ENCODE measurements around the gene RGS3.

The RGS3 gene

GRCh38 chr9:113572076-113572861 is 108.7 kb downstream of the RGS3 start:
- DNase-seq (ENCODE audit: low read depth): no peak

DNA sequence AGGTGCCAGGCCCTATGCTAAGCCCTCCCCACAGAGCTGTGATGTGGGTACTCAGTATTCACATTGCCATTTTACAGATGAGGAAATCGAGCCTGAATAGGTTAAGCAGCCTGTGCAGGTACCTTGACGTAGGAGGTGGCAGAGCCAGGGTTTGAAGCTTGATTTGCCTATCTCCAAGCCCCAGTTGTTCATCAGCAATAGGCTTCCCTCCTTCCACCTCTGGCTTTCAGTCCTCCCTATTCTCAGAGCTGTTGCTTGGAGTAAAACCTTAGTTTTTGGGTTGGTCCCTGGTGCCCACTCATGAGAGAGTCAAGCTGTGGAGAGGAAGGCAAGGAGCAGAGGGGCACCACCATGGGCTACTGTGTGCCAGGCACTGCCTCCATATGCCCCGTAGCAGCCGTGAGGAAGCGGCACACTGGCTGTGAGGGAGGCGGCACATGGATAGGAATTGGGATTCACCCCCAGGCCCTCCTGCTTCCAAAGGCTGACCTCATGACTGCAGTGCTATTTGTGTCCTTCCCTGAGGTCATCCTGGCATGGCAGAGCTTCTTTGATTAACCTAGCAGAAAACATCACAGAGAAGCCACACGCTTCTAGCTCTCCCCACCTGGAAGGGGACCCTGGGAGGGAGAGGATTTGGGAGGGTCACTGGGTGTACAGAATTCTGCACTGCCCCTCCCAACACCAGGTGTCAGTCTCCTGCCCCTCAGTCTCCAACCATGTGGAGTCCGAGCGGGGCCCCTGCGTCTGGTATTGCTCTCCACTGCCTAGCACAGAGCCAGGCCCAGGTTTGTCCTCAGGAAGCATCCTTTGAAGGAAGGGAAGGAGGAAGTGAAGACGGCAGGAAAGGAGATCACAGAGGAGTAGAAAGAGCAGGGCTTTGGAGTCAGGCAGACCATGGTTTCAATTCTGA is 109.8 kb downstream of the RGS3 start:
- no peak for DNase-seq (ENCODE audit: low read depth)

DNA sequence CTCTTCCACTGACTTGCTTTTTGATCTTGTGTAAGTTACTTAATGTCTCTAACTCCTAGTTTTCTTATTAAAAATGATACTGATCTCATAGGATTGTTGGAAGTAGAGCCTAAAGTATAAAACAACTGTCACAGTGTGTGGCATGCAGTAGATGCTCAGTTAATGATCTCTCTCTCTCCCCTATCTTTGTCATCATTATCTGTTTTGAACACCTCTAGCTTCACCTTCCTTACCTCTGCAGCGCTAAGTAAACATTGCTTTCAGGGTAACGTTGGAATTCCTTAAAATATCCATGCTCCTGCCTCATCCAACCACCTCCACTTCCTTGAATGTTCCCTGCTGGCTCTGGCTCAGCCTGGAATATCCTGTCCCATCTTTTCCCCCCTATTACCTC is 110.4 kb downstream of the RGS3 start:
- no peak for DNase-seq (ENCODE audit: low read depth)

DNA sequence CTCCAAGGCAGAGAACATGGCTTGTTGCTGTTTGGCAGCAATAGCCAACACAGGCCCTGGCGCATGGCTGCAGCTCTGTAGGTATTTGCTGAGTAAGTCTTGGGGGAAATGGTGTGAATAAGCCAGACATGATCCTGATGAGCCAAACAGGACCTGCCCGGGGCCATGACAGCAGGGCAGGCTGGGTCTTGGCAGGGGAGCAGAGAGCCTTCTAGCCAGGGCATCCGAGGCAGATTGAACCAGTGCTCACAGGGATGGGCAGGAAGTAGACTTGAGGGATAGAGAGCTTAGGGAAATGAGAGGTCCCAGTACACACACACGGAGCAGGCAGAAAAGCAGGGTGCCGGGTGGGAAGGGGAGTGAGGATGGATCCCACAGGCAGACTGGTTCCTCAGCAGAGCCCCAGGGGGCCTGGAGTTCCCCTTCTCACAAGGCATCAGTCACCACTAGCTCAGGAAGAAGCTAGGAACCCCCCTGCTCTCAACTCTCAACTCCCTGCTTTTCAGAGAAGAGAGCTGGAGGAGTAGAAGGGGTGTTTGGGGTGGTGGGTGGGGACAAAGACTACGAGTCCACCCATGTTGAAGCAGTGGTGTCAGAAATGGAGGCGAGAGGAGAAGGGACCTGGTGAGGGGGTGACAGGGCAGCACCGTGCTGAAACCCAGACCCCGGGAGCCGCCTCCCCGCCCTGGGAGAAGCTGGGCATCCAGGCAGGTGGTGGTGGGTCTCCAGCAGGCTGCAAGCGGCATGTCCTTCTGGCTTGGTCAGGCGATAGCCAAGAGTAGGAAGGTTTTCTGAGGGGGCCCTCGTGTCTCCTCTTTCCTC is 111.1 kb downstream of the RGS3 start:
- DNase-seq (ENCODE audit: low read depth): no peak

GRCh38 chr9:113577525-113578261 is 114.2 kb downstream of the RGS3 start:
- no peak for DNase-seq (ENCODE audit: low read depth)

DNA sequence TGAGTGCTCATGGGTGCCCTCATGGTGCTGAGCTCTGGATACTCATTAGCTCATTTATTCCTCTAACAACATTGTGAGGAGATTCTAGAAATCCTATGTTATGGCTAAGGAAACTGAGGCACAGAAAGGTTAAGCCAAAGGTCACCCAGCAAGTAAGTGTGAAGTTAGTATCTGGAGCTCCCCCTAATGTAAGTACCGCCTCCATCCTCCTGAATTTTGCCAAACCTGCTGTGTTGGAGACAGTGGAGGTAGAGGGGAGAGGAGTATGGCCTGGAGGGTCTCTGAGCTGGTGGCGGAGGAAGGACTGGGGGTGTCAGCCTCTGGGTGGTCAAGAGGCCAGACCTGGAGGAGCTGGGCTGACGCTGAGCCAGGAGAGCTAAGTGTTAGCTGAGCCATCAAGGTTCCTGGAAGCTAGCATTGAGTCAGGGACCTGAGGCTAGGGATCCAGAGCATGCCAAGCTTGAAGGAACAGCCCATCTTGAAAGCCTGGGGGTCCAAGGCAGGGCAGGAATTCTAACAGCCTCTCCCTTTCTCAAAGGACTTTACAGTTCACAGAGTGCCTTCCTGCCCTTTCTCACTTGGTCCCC is 114.8 kb downstream of the RGS3 start:
- no peak for DNase-seq (ENCODE audit: low read depth)

- peak; percentile 68 for DNase-seq (ENCODE audit: low read depth)
These were observed 115.4 kb downstream of the RGS3 start for GRCh38 chr9:113578882-113579282.

GRCh38 chr9:113579283-113580040 is 115.9 kb downstream of the RGS3 start:
- DNase-seq (ENCODE audit: low read depth): no peak

GRCh38 chr9:113580041-113580953 is 116.8 kb downstream of the RGS3 start:
- no peak for DNase-seq (ENCODE audit: low read depth)

- no peak for DNase-seq (ENCODE audit: low read depth)
These were observed 117.4 kb downstream of the RGS3 start for GRCh38 chr9:113580954-113581311.

GRCh38 chr9:113581865-113582697 is 118.6 kb downstream of the RGS3 start:
- peak; percentile 54 for DNase-seq (ENCODE audit: low read depth)

- no peak for DNase-seq (ENCODE audit: low read depth)
These were observed 119.2 kb downstream of the RGS3 start for GRCh38 chr9:113582698-113583200.

DNA sequence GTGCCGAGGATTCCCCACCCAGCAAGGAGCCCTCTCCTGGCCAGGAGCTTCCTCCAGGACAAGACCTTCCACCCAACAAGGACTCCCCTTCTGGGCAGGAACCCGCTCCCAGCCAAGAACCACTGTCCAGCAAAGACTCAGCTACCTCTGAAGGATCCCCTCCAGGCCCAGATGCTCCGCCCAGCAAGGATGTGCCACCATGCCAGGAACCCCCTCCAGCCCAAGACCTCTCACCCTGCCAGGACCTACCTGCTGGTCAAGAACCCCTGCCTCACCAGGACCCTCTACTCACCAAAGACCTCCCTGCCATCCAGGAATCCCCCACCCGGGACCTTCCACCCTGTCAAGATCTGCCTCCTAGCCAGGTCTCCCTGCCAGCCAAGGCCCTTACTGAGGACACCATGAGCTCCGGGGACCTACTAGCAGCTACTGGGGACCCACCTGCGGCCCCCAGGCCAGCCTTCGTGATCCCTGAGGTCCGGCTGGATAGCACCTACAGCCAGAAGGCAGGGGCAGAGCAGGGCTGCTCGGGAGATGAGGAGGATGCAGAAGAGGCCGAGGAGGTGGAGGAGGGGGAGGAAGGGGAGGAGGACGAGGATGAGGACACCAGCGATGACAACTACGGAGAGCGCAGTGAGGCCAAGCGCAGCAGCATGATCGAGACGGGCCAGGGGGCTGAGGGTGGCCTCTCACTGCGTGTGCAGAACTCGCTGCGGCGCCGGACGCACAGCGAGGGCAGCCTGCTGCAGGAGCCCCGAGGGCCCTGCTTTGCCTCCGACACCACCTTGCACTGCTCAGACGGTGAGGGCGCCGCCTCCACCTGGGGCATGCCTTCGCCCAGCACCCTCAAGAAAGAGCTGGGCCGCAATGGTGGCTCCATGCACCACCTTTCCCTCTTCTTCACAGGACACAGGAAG is 120.2 kb downstream of the RGS3 start:
- no peak for DNase-seq (ENCODE audit: low read depth)

DNA sequence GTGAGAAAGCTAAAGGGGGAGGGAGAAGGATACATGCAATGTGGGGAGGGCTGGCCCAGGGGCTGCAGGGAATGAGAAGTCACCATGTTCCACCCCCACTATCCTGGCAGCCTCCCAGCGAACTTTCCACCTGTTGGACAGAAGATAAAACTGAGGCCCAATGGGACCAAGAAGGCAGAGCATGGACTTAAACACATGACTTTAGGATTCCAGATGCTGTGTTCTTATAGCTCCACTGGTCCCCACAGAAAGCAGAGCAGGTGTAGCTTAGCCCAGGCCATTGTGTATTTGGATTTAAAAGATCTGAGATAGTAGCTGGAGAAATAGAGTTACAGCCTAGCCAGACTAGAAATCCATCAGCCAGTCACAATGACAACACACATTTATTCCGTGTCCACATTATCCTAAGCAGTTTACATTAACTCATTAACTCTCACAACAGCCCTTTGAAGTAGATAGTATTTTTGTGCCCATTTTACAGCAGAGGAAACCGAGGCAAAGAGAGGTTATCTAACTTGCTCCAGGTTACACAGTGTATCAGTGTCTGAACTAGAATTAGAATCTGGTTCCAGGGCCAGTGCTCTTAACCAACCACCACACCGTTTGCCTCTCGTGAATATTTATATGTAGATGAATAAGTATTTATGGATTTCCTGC is 121.0 kb downstream of the RGS3 start:
- no peak for DNase-seq (ENCODE audit: low read depth)

- DNase-seq (ENCODE audit: low read depth): no peak
These were observed 121.5 kb downstream of the RGS3 start for GRCh38 chr9:113585085-113585442.

- no peak for DNase-seq (ENCODE audit: low read depth)
These were observed 122.0 kb downstream of the RGS3 start for GRCh38 chr9:113585555-113585954.
